ENCODE results near the gene MAPKBP1.

DNA sequence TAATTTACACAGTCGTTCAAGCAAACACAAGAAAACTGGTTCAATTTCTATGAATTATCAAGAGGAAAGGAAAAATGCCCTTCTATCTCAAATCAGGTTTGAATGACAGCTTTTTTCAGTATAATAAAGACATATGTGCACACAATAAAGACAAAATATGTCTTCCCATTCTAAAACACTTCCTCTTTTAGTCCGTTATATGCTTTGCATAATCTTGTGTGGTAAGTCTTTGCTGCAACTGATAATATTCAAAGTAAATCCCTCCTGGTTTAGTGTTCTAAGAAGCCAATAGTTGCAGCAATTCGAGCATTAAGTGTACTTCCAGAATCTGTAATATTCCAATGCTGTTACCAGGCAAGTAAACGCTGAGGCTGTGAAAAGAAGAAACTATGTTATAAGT is 43.7 kb upstream of the MAPKBP1 start:
- TF ChIP-seq, protein P1, sequence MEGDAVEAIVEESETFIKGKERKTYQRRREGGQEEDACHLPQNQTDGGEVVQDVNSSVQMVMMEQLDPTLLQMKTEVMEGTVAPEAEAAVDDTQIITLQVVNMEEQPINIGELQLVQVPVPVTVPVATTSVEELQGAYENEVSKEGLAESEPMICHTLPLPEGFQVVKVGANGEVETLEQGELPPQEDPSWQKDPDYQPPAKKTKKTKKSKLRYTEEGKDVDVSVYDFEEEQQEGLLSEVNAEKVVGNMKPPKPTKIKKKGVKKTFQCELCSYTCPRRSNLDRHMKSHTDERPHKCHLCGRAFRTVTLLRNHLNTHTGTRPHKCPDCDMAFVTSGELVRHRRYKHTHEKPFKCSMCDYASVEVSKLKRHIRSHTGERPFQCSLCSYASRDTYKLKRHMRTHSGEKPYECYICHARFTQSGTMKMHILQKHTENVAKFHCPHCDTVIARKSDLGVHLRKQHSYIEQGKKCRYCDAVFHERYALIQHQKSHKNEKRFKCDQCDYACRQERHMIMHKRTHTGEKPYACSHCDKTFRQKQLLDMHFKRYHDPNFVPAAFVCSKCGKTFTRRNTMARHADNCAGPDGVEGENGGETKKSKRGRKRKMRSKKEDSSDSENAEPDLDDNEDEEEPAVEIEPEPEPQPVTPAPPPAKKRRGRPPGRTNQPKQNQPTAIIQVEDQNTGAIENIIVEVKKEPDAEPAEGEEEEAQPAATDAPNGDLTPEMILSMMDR (IDR thresholded peaks at IDR 0.05), result no peak
- no peak for TF ChIP-seq POLR2A (IDR thresholded peaks at IDR 0.05)

Data from heart left ventricle (tissue), 13 donors.